SU-DHL-6 (cell line): Measurements from ENCODE around the gene HAT1.

Experiments
- CTCF ChIP-seq: fragments of 200-600 bp; sonication (generic); IDR thresholded peaks from one replicate; pipeline ENCODE4 v1.5.1; 2017; ENCODE audit warnings: antibody characterized with exemption, mild to moderate bottlenecking, low read length, moderate library complexity; ENCODE audit not compliant: insufficient read depth, poor library complexity, severe bottlenecking
- EZH2phosphoT487 ChIP-seq: fragments of 200-600 bp; sonication (generic), shearing (Covaris generic); conservative IDR thresholded peaks from 2 replicates; pipeline ENCODE4 v1.6.1; 2018; ENCODE audit warnings: mild to moderate bottlenecking, antibody characterized with exemption, low read length, moderate library complexity, mixed read lengths

DNA sequence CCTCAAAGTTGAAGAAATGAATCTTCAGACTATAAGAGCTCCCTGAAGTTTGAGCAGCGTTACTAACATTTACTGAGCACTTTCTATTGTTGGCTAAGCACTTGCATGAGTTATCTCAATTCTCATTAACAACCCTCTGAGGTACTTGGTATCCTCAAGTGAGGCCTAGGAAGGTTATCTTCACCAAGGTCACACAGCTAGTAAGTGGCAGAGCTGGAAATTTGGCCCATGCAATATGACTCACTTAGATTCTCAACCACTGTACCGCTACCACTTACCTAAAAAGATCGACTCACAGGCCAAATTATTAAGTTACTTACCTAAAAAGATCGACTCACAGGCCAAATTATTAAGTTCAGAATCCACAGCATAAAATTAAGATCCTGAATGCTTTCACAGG, 68.8 kb downstream of the HAT1 start:
- TF ChIP-seq CTCF = no peak
- no peak for TF ChIP-seq EZH2phosphoT487
